Esophagus squamous epithelium (tissue), 4 donors: ENCODE results near the gene RAPGEFL1.
A peak's percentile ranks its signal among the peaks of the same experiment; 100 is the strongest.

Experiments
- POLR2A ChIP-seq, 4 donors: fragments of 450-650 bp; IDR thresholded peaks; one replicate each; pipeline ENCODE4 v1.6.1; 2017; ENCODE audit warnings: antibody characterized with exemption in 4 of 4, mild to moderate bottlenecking in 4 of 4, moderate library complexity in 3 of 4
- TF ChIP-seq, protein P1 (sequence below), 6 experiments: fragments of 450-650 bp in 4 of 6; fragments of 200-600 bp in 2 of 6; sonication (generic) in 2 of 6; IDR thresholded peaks; one replicate each; pipeline ENCODE4 v1.5.1; 2016 to 2019; ENCODE audit warnings: antibody characterized with exemption in 6 of 6, mild to moderate bottlenecking in 4 of 6, moderate library complexity in 4 of 6

DNA sequence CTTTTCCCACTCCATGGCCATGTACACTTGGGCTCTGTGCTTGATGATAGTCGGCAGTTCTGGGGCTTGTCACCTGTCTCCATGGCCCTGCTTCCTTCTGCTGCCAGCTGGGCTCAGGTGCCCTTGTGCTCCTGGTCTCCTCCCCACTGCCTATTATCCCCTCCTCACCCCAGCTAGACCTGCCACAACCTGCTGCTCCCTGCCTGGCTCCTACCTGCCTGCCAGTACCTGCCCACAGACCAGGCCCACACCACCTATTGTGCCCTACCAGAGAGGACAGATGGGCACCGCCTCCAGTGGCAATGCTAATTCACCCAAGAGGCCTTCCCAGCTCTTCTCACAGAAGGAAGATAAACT, 538 bp upstream of the RAPGEFL1 start:
- TF ChIP-seq, protein P1, sequence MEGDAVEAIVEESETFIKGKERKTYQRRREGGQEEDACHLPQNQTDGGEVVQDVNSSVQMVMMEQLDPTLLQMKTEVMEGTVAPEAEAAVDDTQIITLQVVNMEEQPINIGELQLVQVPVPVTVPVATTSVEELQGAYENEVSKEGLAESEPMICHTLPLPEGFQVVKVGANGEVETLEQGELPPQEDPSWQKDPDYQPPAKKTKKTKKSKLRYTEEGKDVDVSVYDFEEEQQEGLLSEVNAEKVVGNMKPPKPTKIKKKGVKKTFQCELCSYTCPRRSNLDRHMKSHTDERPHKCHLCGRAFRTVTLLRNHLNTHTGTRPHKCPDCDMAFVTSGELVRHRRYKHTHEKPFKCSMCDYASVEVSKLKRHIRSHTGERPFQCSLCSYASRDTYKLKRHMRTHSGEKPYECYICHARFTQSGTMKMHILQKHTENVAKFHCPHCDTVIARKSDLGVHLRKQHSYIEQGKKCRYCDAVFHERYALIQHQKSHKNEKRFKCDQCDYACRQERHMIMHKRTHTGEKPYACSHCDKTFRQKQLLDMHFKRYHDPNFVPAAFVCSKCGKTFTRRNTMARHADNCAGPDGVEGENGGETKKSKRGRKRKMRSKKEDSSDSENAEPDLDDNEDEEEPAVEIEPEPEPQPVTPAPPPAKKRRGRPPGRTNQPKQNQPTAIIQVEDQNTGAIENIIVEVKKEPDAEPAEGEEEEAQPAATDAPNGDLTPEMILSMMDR (IDR thresholded peaks at IDR 0.05): no peak
- peak in 1 of 4 donors; percentile 40 for TF ChIP-seq POLR2A (IDR thresholded peaks at IDR 0.05)
